GM12801 (cell line): ENCODE measurements around the gene ALOX15B.

Experiments
- CTCF ChIP-seq: IDR thresholded peaks from one replicate; pipeline ENCODE4 v1.5.1; 2011; ENCODE audit warnings: control low read depth; ENCODE audit not compliant: insufficient read length; ENCODE audit errors: extremely low read depth

Gene ALOX15B

DNA sequence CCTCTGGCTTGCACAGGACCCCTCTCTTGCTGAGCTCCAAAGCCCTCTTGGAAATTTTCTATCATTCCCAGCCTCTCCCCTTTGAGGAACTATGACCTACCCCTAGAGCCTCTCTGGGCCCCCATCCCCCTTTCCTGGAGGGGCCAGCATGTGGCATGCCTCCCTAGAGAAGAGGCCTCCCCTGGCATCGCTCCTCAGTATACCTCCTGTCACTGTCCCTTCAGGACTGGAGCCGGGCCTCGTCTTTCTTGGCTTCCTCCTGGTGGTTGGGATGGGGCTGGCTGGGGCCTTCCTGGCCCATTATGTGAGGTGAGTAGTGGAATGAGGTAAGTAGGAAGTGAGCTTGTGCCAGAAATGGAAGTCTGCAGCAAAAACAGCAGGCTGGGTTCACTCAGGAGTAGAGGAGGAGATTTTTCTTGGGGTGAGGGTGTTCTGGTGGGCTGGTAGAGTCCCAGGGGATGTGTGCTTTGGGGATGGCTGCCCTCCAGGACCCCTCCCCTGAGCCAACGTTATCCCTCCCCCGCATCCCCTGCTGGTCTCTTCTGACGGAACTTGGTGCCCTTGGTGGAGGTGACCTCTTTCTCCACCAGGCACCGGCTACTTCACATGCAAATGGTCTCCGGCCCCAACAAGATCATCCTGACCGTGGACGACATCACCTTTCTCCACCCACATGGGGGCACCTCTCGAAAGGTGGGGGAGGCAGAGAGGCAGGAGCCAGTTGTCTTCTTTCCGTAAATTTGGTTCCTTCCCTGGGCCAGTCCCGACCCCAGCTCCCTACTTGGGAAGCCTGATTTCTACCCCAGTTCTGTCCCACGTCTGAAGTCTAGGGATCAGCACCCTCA, 31.8 kb upstream of the ALOX15B start:
- no peak for TF ChIP-seq CTCF

DNA sequence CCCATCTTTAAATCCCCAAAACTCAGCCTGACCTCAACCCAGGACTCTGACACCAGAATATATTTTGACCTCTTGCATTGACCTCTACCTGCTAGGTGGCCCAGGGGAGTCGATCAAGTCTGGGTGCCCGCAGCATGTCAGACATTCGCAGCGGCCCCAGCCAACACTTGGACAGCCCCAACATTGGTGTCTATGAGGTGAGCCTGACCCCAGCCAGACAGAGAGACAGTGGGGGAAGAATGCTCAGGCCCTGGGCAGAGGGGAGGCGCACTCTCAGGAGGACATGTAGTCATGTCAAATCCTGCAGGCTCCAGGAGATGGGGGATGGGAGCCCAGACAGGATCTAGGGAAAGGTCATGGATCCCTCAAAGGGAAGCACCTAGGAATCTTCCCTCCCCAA, 31.0 kb upstream of the ALOX15B start:
- TF ChIP-seq CTCF: no peak

- TF ChIP-seq CTCF: no peak
Observed at GRCh38 chr17:8012045-8012580, 26.7 kb upstream of the ALOX15B start.

DNA sequence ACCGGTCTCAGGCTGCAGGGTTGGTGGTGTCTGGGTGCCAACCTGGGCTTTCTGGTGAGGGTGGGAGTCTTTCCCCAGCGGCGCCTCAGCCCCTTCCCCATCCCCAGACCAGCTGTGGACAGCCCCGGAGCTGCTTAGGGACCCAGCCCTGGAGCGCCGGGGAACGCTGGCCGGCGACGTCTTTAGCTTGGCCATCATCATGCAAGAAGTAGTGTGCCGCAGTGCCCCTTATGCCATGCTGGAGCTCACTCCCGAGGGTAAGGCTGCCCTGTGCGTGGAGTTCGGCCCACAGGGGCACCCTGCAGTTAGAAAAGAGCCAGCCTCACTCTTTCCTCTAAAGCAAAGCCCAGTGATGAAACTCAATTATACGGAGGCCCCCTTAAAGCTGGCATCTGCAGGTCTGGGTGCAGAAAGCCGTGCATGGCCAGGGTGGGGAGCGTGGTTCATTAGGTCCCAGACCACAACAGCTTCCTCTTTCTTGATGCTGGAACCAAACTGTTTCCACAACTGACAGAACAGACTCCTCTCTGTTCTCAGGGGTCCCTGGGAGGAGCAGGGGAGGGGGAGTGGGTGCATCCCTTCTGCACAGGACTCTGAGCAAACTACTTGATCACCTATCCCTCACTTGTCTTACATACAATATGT, 25.7 kb upstream of the ALOX15B start:
- TF ChIP-seq CTCF: no peak

DNA sequence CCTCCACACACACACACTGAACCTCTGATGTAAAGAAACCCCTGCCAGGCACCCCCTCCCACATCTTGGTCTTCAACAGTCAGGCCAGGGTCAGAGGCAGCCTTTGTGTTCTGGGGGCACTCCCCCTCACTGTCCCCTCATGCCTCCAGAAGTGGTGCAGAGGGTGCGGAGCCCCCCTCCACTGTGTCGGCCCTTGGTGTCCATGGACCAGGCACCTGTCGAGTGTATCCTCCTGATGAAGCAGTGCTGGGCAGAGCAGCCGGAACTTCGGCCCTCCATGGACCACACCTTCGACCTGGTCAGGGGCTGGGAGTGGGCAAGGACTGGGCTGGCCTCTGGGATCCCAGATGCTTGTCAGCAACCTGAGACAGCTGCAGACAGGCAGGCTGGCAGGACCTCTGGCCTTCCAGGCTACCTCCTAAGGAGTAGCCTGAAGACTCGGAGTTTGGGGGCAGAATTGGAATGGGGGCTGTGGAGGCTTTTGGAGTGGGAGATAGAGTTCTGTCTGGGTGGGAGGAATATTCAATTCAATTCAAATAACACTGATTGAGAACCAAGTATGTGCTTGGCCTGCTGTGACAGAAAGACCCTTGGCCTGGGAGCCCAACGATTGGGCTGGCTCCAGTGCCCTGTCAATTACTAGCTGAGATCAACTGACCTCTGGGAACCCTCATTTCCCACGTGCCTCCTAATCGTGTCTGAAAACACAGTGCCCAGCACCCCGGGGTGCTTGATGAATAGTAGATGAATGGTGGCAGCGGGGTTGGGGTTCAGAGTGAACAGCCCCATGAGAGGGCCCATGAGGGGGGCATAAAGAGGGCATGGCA, 24.9 kb upstream of the ALOX15B start:
- TF ChIP-seq CTCF: no peak

DNA sequence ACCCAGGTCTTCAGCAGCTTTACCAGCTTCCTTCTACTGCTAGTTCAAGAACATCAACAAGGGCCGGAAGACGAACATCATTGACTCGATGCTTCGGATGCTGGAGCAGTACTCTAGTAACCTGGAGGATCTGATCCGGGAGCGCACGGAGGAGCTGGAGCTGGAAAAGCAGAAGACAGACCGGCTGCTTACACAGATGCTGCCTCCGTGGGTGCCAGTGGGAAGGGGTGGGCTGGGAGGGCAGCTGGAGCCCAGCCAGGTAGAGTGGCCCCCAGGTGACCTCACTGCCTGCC, 24.4 kb upstream of the ALOX15B start:
- TF ChIP-seq CTCF: no peak

- no peak for TF ChIP-seq CTCF
Observed at GRCh38 chr17:8015236-8015956, 23.5 kb upstream of the ALOX15B start.
